ENCODE results near the gene CNGA1.

The CNGA1 gene

GRCh38 chr4:48016141-48017107, at the start of gene CNGA1, which contains the start of gene NIPAL1:
Gene CNGA1, minus strand, starts transcription at chr4:48016681. Its CDS starts 63,992 bp downstream, at chr4:47952689.
Gene NIPAL1, plus strand, starts transcription at chr4:48016772. Its CDS starts 68 bp downstream, at chr4:48016840.
- DNase-seq (ENCODE audit: low read depth), result no peak

GRCh38 chr4:48065587-48066052, 49.1 kb upstream of the CNGA1 start:
- DNase-seq (ENCODE audit: low read depth), result no peak

DNA sequence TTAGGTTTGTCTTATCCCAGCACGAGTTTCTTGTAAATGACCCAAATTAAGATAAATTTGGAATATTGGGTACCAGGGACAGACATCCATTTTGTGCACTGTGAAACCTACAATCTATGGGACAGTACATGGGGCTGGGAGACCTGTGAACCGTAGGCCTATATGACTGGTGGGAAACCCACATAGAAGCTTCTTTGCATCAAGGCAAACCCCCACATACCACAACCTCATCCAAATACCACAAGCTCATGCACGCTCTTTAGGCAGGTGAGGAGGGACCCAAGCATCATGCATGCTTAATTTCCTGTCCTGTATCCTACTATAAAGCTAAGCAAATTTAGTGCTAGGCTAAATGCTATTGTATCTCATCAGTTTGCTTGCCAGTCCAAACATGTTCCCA, 47.9 kb upstream of the CNGA1 start:
- DNase-seq (ENCODE audit: low read depth), result no peak

- no peak for DNase-seq (ENCODE audit: low read depth)
Measured at GRCh38 chr4:48058617-48059530, 42.4 kb upstream of the CNGA1 start.

DNA sequence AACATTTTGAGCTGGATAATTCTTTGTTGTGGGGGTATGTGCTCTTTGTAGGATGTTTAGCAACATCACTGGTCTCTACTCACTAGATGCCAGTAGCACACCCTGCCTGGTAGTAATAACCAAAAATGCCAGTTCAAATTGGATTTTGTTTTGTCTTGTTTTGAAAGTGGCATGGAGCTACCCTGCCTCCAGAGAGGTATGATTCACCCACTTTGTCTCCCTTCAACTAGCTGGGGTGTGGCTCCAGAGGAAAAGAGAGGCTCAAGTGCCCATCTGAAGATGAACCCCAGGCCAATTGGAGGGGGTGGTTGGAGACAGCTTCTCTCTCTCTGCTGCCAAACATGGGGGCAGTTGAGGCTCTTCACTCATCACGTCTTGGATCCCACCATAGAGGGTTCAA, 34.6 kb upstream of the CNGA1 start:
- DNase-seq (ENCODE audit: low read depth), result no peak

DNA sequence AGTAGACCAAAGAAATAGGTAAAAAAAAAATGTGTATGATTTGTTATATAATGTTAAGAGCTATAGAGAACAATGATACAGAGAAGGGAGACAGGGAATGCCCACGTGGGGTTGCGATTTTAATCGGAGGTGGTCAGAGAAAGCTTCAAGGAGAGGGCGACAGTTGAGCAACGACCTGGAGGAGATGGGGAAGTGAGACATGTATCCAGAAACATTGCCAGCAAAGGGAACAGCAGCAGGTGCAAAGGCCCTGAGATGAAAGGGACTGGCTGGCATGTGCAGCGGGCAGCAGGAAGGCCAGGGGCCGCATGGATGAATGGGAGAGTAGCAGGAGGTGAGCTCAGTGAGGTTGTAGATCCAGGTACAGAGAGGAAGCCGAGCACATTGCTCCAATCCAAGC, 33.0 kb upstream of the CNGA1 start:
- DNase-seq (ENCODE audit: low read depth), result no peak

DNA sequence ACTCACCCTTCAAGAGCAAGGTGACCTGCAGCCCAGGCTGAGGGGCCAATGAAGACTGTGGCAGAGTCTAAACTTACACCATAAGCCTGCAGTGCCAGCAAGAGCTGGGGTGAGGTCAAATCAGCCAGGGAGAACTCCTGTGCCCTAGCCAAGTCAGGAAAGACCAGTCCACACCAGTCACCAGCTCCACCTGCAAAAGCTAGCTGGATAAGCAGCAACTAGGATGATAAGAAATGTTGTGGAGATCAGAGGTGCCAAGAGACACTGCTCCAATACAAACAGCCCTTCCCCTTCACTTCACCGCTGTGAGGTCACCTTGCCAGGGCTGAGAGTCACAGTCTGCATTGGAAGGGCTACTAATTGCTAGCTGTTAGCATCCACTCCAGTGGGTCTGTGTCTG, 31.4 kb upstream of the CNGA1 start:
- DNase-seq (ENCODE audit: low read depth), result no peak

DNA sequence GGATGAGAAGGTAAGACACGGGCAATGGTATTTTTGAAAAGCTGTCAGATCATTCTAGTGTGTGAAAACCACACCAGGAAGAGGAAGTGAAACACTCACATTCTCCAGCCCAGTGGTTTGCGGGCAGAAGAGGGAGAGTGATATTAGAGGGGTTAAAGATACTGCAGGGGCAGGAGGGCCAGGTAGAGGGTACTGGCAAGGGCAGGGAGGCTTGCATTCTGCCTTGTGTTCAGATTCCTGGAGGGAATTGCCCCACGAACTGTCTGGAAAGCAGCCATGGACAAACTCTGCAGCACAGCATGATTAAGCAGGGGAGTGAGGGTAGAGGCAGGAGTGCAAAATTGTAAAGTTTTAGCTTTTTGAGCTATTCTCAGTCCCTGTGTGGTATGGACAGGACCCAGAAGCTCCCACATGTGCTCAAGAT, 31.0 kb upstream of the CNGA1 start:
- no peak for DNase-seq (ENCODE audit: low read depth)

GRCh38 chr4:48046059-48046458, 29.6 kb upstream of the CNGA1 start:
- no peak for DNase-seq (ENCODE audit: low read depth)

GRCh38 chr4:48044298-48044697, 27.8 kb upstream of the CNGA1 start:
- no peak for DNase-seq (ENCODE audit: low read depth)

- DNase-seq (ENCODE audit: low read depth), result no peak
Measured at GRCh38 chr4:48043504-48043903, 27.0 kb upstream of the CNGA1 start.

GRCh38 chr4:48042979-48043461, 26.5 kb upstream of the CNGA1 start:
- no peak for DNase-seq (ENCODE audit: low read depth)

- no peak for DNase-seq (ENCODE audit: low read depth)
Measured at GRCh38 chr4:48041535-48042137, 25.2 kb upstream of the CNGA1 start.

DNA sequence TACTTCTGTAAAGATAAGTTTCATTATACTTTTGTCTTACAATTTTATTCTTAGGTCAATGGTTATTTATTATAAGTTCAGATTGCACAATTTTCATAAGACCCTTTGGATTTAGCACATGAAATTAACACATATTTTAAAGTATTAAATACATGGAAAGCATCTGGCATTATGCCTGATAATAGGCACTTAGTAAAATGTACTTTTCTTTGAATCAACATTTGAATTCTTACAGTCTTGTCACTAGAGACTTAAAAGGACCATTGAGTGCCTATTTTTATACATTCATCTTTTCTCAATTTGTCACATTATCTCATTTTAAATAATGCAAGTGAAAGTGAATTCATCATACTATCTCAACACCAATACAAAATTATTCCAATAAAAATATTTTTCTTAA, 23.1 kb upstream of the CNGA1 start:
- DNase-seq (ENCODE audit: low read depth), result no peak

DNA sequence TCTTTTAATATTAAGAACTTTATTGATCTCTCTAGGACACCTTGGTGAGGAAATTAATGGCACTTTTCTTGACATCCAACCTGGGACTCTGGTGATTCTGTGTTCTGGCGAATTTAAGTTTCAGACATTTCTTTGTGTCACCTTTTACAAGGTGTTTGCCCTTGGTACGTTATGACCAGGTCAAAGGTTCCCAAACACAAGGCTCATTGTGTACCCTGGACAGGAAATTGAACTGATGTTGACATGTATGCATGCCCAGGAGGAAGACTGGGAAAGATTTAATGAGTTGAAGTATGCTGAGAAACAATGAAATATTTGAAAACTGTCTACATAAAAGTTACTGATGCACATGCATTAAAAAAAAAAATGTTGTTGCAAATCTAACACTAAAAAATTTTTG, 22.2 kb upstream of the CNGA1 start:
- no peak for DNase-seq (ENCODE audit: low read depth)

DNA sequence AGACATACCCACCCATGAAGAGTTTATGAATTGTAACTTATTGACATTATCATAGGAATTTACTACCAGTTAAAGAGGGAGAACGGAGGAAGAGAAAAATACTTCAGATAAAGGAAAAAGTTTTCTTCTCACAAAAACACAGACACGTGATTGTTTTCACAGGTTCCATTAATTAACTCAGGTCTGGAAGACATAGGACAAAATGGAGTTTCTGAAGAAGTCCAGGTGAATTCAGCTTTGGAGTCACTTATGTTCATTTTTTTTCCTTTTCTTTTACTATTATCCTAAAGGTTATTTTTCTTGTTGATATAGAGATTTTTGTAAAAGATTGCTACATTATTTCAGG, 20.6 kb upstream of the CNGA1 start:
- no peak for DNase-seq (ENCODE audit: low read depth)

DNA sequence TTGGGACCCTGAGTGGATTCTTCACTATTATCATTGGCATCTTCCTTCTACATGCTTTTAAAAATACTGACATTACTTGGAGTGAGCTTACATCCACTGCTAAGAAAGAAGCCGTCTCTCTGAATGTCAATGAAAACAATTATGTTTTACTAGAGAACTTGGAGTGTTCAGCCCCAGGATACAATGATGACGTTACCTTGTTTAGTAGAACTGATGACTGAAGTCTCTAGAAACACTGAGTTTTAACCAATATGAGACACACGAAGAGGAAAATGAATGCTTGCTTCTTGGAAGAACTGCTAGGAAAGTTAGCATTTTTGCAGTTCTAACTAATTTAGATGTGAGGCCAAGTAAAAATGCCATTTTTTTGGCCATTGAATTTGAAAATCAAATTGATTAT, 19.5 kb upstream of the CNGA1 start:
- DNase-seq (ENCODE audit: low read depth), result no peak

GRCh38 chr4:48033825-48034413, 17.4 kb upstream of the CNGA1 start:
- DNase-seq (ENCODE audit: low read depth), result no peak

DNA sequence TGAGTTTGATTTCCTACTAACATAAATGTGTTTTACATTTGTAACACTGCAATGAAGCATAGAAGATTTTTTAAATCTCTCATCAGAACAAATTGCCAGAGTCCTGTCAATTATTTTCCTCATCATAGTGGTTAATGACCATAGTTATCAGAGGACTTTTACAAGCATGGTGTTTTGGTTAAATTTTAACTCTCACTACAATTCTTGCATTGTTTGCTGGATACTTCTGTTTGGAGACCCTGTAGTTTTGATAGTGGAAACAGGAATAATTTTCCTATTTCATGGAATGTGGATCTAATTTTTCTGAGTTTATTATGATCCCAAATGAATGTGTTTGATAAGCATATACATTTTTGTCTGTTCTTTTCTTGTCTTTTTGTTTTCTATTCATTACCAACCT, 16.9 kb upstream of the CNGA1 start:
- DNase-seq (ENCODE audit: low read depth), result no peak

DNA sequence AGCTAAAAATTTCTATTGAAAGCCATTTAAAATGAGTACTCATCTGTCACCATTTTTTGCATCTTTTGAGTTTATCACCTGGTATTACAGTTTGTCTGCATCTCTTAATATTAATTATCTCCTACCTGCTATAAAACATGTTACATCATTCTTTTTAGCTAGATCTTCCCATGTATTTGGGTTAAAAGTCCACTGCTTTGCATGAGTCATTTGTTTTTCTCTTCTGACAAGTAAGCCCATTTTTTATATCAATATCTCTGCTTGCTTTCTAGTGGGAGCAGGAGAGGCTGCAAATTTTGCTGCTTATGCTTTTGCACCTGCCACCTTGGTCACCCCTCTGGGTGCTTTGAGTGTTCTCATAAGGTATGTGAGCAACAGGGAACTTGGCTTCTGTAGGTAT, 16.2 kb upstream of the CNGA1 start:
- no peak for DNase-seq (ENCODE audit: low read depth)

DNA sequence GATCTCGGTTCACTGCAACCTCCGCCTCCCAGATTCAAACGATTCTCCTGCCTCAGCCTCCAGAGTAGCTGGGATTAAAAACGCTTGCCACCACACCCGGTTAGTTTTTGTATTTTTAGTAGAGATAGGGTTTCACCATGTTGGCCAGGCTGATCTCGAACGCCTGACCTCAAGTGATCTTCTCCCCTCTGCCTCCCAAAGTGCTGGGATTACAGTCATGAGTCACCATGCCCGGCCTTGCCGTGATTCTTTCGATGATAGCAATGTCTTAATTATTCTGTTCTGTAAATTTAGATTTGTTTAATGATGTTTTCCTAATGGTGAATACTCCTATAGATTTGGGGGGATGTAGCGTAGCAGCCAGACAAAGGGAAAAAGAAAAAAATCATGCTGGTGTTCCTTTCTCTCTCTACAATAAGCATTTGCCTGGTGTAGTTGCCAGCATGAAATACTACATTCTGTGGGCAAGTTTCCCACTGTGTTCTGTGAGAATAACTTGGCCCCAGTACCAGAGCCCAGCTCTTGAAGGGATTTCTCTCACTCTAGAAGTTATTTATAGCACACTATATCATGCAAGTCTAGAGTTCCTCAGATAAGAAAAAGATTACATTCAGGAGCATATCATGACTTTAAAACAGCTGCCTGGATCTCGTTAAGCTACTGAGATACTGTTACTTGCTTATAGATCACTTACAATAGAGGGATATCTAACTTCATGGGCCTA, 15.5 kb upstream of the CNGA1 start:
- no peak for DNase-seq (ENCODE audit: low read depth)
